Sigmoid colon (tissue), 4 donors: ENCODE data around the gene PIM3.

ENCODE experiments used
- POLR2AphosphoS5 ChIP-seq, 4 donors: sonication (generic); formaldehyde crosslinking; IDR thresholded peaks; one replicate each; pipeline ENCODE4 v1.6.1; 2017; ENCODE audit warnings: antibody characterized with exemption in 4 of 4
- TF ChIP-seq, protein P1 (sequence below), 4 experiments: fragments of 450-650 bp in 3 of 4; fragments of 200-600 bp in 1 of 4; IDR thresholded peaks; one replicate each; pipeline ENCODE4 v1.5.1; 2016 to 2019; ENCODE audit warnings: antibody characterized with exemption in 4 of 4, mild to moderate bottlenecking in 3 of 4, moderate library complexity in 2 of 4

DNA sequence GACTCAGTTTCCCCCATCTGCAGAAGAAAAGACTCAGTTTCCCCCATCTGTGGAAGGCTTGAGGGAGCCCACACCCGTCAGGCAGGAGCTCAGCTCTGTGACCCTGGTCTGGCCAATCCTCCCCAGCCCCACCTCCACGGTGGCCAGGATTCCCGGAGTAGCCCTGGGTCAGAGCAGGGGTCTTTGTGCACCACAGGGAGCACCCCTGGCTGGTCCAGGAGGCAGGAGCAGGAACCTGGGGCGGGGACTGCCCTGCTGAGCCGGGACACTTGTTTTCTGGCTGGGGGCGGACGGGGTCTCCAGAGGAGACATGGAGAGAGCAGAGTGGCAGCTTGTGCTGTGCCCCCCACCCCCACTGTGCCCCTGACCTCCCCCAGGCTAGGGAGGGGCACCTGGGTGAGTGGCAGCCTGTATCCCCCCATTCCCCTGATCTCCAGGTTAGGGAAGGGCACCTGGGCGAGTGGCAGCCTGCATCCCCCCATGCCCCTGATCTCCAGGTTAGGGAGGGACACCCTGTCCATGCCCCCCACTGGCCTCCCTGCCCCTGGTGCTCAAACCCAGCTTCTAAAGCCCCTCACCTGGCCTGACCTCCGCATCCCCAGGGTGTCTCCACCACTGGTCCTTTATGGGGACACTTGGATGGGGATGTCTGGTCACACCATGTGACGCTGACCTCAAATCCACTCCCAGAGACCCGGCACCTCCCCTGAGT lies 33.2 kb downstream of the PIM3 start:
- TF ChIP-seq, protein P1, sequence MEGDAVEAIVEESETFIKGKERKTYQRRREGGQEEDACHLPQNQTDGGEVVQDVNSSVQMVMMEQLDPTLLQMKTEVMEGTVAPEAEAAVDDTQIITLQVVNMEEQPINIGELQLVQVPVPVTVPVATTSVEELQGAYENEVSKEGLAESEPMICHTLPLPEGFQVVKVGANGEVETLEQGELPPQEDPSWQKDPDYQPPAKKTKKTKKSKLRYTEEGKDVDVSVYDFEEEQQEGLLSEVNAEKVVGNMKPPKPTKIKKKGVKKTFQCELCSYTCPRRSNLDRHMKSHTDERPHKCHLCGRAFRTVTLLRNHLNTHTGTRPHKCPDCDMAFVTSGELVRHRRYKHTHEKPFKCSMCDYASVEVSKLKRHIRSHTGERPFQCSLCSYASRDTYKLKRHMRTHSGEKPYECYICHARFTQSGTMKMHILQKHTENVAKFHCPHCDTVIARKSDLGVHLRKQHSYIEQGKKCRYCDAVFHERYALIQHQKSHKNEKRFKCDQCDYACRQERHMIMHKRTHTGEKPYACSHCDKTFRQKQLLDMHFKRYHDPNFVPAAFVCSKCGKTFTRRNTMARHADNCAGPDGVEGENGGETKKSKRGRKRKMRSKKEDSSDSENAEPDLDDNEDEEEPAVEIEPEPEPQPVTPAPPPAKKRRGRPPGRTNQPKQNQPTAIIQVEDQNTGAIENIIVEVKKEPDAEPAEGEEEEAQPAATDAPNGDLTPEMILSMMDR (IDR thresholded peaks at IDR 0.05), result no peak
- TF ChIP-seq POLR2AphosphoS5 (IDR thresholded peaks at IDR 0.05), result no peak
